GM10847 (cell line): ENCODE measurements around the gene HOXD8.

Experiments used
- POLR2A ChIP-seq: IDR thresholded peaks from 2 replicates; pipeline ENCODE4 v1.6.1; 2011; ENCODE audit not compliant: insufficient read length; ENCODE audit errors: extremely low read depth

The HOXD8 gene

DNA sequence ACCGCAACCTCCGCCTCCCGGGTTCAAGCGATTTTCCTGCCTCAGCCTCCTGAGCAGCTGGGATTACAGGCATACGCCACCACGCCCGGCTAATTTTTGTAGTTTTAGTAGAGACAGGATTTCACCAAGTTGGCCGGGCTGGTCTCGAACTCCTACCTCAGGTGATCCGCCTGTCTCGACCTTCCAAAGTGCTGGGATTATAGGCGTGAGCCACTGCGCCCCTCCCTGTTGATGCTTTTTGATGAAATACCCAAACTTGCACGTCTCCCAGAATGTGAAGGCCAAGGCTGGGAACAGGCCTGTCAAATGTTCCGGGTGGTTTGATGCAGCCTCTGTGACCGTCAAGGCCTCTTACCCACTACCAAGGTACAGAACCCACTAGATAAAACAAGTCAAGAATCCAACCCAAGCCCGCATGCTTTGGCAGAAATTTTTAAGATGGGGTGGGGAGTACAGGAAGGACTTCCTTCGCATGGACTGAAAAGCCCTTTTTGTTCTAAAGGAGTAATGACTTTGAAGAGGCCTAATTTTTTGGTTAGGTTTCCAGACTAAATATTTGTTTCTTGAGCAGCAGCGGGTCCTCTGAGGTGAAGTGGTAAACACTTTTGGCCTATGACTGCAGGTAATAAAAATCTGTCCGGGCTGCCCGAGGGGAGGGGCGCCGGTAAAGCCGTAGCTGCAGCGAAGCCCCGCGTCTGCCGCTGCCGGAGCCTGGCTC, 42.0 kb upstream of the HOXD8 start:
- no peak for TF ChIP-seq POLR2A

DNA sequence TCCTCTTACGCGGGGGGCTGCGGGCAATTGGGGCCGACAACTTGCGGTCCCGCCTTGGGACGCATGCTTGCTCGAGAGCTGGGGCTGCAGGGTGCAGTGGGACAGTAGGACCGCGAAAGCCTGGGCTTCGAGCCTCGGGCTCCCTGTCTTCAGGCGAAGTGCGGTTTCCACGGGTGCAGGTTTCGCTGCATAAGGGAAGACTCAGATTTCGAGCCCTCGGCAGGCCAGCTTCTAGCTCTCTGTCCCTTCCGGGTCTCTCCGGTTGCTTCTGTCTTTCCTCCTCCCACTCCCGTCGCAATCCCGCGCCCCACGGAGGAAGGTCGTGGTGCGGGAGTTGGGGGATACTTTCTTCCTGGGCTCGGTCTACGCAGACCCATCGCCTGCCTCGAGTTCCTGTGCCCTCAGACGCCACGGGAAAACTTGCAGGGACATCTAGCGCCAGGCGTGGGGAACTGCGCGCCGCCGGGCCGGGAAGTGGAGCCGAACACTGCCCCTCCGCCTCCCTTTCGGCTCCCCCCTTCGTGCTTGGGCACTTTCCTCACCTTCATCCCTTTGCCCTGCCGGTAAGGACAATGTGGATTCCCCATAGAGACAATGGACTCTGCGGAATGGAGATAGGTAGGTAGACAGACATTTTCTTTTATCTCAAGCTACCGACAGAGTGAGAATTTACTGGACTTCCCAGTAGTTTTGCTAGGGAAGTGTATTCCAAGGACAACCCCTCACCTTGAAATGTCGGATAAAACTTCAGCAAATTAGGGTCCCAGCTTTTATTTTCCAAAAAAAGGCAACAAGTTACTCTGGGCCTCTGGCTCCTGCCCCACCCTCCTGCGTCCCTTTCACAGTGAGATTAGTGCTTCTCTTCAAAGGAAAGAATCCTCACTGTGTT, 41.2 kb upstream of the HOXD8 start:
- TF ChIP-seq POLR2A: no peak

DNA sequence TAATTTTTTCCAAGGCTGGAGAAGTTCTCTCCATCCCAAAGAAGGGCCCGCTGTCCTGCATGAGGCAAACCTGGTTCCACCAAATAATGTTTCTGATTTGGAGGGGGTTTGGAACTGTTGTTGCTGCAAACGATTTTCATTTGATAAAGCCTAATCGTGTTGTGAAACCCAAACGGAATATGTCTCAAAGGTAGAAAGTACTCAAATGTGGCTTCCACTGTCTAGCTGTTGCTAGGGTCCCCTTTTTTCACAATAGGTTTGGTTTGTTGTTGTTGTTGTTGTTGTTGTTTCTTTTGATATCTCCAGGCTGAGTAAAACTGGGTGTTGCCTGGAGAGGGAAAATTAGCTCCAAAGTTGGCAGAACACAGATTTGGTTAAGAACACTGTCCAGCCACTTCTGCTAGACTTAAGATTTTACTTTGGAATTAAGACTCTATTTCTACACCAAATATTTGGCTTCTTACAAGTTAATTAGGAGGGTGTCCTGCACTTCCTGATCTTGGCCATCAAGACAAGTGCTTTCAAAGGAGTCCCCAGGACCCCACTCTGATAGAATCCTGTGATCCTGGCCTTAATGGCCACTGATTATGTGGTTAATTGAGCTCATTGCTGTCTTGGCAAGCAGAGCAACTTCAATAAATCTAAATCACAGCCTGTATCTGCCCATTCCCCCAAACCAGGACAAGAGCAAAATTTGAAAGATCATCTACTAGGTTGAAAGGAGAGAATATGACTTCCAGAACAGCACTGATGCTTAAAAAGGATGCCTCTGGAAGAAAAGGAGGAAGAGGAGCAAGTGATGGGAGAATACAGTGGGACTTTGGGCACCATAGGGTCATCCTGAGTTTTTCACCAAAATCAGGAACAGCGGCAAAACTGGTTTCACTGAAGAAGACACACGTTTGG, 40.3 kb upstream of the HOXD8 start:
- TF ChIP-seq POLR2A: no peak

DNA sequence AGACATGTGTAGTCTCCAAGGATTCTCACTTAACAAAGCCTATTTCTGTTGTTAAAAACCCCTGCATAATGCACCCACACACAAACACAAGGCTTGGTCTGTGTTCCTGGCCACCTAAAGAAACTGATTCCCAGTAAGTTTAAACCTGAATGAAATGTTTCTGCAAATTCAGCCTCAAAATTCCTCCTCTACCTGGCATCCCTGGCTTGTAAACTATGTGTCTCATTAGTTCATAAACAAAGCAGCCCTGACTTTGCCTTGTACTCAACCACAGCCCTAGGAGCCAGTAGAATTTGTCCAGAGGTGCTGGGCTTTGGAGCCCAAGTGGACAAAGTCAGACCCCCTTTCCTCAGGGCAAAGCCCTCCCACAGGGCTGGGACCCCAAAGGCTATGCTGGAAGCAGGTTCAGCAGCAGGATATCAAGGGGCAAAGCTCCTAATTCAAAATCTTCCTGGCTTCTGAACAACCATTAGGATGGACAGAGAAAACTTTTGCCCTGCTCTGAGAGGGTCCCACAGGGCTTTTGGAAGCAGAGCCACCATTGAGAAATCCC, 39.6 kb upstream of the HOXD8 start:
- TF ChIP-seq POLR2A: no peak

DNA sequence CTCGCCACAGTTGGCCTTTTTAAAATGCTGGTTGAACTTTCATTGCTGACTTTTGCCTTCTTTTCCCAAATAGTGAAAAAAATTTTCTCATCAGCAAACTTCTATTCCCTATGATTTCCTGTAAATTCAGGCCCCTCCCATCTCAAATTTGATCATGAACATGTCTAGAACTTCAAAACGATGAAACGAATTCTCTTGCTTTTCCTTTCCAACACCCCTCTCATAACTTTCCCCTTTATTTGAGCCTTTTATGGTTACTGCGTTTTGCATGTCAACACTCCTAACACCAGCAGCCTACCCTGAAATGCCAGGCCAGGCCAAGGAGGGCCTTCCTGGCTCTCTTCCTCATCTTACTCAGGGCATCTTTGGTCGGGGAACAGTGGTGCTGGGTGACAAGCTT, 38.6 kb upstream of the HOXD8 start:
- TF ChIP-seq POLR2A: no peak

DNA sequence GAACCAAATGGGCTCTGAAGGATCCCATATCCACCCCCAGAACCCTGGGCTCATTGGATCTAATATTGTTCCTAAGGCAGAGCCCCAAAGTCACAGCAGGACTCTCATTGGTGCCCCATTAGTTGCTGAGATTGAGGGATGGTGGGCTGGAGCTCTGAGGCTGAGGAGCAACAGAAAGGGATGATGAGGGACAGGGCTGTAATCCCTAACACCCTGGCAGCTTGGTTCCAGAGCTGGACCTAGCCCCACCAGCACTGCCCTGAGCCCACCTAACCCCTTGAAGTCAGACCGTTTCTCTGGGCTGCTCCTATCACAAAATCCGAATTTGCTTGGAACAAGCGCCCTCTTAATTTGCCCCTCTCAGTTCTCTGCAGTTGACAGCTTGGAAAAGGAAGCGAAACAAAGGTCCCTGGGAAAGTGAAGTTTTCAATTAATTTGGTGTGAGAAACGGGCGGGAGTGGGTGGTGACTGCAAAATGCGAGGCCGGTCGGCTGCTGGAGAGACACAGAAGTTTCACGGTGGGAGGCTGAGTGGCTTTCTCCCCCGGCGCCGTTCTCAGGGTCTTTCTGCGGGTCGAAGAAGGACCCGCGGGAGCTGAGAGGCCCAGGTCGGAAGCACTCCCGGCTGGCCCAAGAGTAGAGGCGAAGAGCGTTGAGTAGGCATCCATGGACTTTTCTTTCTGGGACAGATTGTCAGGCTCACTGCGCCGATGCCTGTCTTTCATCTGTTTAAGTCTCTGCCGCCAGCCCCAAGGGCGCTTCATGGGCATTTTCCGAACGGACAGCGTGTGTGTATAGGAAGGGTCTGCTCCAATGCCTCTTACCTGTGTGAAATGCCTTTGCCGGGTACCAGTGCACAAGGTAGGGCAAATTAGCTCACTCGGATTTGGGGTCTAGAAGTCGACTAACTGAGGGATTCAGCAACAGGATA, 37.9 kb upstream of the HOXD8 start:
- TF ChIP-seq POLR2A: no peak

DNA sequence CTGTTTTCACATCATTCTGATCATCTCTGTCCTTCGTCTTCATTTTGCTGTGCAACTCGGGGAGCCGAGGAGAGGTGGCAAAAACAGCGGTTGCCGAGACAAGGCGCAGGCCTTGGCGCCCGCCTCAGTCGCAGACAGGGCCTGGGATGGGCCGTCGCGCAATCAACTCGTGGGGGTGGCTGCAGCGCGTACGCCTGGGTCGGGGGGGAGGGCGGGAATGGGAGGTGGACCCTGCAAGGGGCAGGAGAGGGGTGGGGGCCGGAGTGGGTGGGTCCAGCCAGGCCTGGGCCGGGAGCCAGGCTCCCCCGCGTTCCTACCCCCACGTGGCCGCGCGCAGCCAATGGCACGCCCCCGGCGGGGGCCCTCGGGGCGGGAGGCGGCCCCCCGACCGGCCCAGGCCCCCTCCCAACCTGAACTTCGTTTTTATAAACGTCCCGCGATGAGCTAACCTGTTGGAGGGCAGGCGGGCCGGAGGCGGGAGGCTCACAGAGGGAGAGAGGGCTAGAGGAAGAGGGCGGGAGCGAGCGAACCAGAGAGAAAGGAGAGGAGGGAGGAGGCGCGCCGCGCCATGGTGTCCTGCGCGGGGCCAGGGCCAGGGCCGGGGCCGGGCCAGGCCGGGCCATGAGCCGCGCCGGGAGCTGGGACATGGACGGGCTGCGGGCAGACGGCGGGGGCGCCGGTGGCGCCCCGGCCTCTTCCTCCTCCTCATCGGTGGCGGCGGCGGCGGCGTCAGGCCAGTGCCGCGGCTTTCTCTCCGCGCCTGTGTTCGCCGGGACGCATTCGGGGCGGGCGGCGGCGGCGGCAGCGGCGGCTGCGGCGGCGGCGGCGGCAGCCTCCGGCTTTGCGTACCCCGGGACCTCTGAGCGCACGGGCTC, 37.0 kb upstream of the HOXD8 start, which contains the start of gene HOXD13:
Gene HOXD13 (plus strand): TSS at position 452 of the 875 bp plus-strand sequence. CDS start 170 bp downstream, at position 622.
- TF ChIP-seq POLR2A: no peak

DNA sequence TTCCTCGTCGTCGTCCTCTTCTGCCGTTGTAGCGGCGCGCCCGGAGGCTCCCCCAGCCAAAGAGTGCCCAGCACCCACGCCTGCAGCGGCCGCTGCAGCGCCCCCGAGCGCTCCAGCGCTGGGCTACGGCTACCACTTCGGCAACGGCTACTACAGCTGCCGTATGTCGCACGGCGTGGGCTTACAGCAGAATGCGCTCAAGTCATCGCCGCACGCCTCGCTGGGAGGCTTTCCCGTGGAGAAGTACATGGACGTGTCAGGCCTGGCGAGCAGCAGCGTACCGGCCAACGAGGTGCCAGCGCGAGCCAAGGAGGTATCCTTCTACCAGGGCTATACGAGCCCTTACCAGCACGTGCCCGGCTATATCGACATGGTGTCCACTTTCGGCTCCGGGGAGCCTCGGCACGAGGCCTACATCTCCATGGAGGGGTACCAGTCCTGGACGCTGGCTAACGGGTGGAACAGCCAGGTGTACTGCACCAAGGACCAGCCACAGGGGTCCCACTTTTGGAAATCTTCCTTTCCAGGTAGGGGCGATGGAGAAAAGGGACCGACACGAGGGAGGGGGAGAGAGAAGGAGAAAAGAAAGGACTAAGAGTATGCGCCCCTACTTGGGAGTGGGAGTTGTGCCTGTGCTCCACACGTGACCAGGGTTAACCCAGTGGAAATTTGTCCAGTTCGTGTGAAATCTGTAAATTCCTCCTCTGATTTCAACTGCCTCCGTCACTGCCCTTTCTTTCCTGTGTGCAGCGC, 36.2 kb upstream of the HOXD8 start:
- TF ChIP-seq POLR2A: no peak

DNA sequence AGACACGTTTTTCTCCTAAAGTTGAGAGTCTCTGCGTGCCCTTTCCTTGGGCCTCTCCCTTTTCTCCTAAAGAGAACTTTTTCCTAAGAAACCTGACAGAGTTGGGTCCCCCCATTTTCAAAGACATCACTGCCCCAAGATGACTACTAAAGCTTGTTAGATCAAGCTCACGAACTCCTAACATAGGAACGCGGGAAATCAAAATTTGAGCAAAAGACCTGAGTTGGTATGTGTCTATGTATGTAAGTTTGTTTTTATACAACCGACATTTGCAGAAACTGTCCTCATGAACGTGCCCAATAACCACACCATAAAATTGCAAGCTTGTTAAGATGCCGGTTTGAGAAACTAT, 35.6 kb upstream of the HOXD8 start:
- TF ChIP-seq POLR2A: no peak

DNA sequence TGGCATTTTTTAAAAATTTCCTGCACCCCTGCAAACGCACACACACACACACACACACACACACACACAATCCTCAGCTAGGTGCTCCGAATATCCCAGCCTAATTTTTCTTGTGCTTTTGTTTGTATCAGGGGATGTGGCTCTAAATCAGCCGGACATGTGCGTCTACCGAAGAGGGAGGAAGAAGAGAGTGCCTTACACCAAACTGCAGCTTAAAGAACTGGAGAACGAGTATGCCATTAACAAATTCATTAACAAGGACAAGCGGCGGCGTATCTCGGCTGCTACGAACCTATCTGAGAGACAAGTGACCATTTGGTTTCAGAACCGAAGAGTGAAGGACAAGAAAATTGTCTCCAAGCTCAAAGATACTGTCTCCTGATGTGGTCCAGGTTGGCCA, 35.2 kb upstream of the HOXD8 start:
- TF ChIP-seq POLR2A: no peak

DNA sequence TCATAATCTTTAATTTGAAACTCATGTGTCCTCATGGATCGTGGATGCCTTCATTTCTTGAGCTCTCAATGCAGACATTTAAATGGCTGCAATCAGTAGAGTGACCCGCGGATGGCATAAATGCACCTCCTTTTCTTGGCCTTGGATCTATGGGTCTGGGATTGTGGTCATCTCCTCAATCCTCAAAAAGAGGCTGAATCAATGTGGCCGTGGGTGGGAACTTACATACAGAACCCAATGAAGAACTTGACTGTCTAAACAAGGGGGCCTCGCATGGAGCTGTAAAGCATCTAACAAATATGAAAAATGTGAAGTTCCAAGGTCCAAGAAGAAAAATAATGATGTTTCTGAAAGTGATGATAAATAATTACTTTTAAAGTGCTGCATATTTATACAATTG, 34.1 kb upstream of the HOXD8 start:
- TF ChIP-seq POLR2A: no peak

DNA sequence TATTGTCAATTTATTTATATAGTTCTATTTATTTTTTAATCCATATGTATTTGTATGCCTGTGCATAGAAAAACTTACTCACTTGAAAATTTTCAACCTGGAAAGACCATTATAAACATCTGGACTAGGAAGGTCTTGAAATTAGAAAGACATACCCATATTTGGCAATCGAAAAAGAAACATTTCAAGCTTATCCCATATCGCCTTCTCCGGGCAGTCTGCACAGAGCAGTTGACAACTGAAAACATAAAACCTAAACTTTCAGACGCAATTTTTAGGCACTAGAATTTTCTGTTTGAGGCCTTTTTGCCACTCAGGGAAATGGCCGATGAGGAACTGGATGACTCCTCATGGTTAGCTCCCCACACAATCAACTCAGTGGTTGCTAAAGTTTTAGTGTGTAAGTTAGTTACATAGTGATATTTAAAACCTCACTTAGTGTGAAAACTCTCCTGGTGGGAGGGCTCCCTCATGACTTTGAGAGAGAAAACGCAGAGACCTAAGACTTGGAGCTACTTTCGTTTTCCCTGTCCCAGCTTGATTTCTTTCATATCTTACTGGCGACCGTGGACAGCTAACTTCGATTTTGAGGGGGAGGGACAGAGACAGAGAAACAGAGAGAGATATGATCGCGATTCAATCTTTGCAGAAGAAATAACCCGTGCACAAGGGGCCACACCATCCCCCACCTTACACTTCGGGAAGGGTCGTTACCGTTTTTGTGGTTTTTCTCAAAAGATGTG, 33.1 kb upstream of the HOXD8 start:
- no peak for TF ChIP-seq POLR2A
